ENCODE measurements around the gene ZNF764. TPM values are rescaled to one million over a fixed set of nuclear protein-coding genes. Genes with fewer than 3 reads are reported as not detected.
A peak's percentile ranks its signal among the peaks of the same experiment; 100 is the strongest.

The ZNF764 gene
- total RNA-seq, 1 donor: 5.3 TPM

GRCh38 chr16:30585022-30585399, 26.8 kb upstream of the ZNF764 start:
- TF ChIP-seq CTCF (IDR thresholded peaks at IDR 0.05; ENCODE audit: insufficient read depth, low read length): no peak
- DNase-seq (ENCODE audit: low read depth): no peak
- peak overlapping the region; percentile 92 for H3K4me3 ChIP-seq (ENCODE audit: low read depth, low read length)

- DNase-seq (ENCODE audit: low read depth): no peak
- no peak overlapping the region for H3K4me3 ChIP-seq (ENCODE audit: low read depth, low read length)
- TF ChIP-seq CTCF (IDR thresholded peaks at IDR 0.05; ENCODE audit: insufficient read depth, low read length): no peak
Measured at GRCh38 chr16:30582611-30583340, 24.6 kb upstream of the ZNF764 start.

- TF ChIP-seq CTCF (IDR thresholded peaks at IDR 0.05; ENCODE audit: insufficient read depth, low read length): no peak
- DNase-seq (ENCODE audit: low read depth): no peak
- no peak overlapping the region for H3K4me3 ChIP-seq (ENCODE audit: low read depth, low read length)
Measured at GRCh38 chr16:30581457-30581856, 23.3 kb upstream of the ZNF764 start.

- DNase-seq (ENCODE audit: low read depth): no peak
- no peak for TF ChIP-seq CTCF (IDR thresholded peaks at IDR 0.05; ENCODE audit: insufficient read depth, low read length)
- no peak overlapping the region for H3K4me3 ChIP-seq (ENCODE audit: low read depth, low read length)
Measured at GRCh38 chr16:30574678-30575077, 16.5 kb upstream of the ZNF764 start.

- peak; percentile 98 for DNase-seq (ENCODE audit: low read depth)
- TF ChIP-seq CTCF (IDR thresholded peaks at IDR 0.05; ENCODE audit: insufficient read depth, low read length): no peak
- peak within 1 kb of the TSS; percentile 76 for H3K4me3 ChIP-seq (ENCODE audit: low read depth, low read length)
Measured at GRCh38 chr16:30571445-30572322, 13.5 kb upstream of the ZNF764 start, which contains the start of gene ZNF688. Gene ZNF688 (minus strand): TSS chr16:30571714. CDS start chr16:30571629, 85 bp downstream.

- peak; percentile 25 for DNase-seq (ENCODE audit: low read depth)
- TF ChIP-seq CTCF (IDR thresholded peaks at IDR 0.05; ENCODE audit: insufficient read depth, low read length): no peak
- H3K4me3 ChIP-seq (ENCODE audit: low read depth, low read length): peak overlapping the region; percentile 76
Measured at GRCh38 chr16:30570636-30571444, 12.7 kb upstream of the ZNF764 start.
